ENCODE results near the gene AHDC1.
"Not testable (repeated sequence)": the region's sequence is repeated elsewhere in the genome, so short reads cannot be mapped to it uniquely, and the experiment has no call there.

The AHDC1 gene

GRCh38 chr1:27554293-27554692 is 49.7 kb downstream of the AHDC1 start:
- DNase-seq, result no peak

GRCh38 chr1:27553823-27554222 is 50.1 kb downstream of the AHDC1 start:
- not testable (repeated sequence) for DNase-seq

- no peak for DNase-seq
These were observed 51.0 kb downstream of the AHDC1 start for GRCh38 chr1:27552911-27553420.

GRCh38 chr1:27551953-27552312 is 52.0 kb downstream of the AHDC1 start:
- no peak for DNase-seq

- DNase-seq, result no peak
These were observed 52.6 kb downstream of the AHDC1 start for GRCh38 chr1:27551170-27551952.

GRCh38 chr1:27550510-27551169 is 53.3 kb downstream of the AHDC1 start:
- no peak for DNase-seq

GRCh38 chr1:27549807-27550408 is 54.0 kb downstream of the AHDC1 start:
- no peak for DNase-seq

GRCh38 chr1:27548858-27549719 is 54.9 kb downstream of the AHDC1 start:
- no peak for DNase-seq

- DNase-seq, result no peak
These were observed 55.6 kb downstream of the AHDC1 start for GRCh38 chr1:27548136-27548853.

GRCh38 chr1:27547220-27548116 is 56.5 kb downstream of the AHDC1 start:
- DNase-seq, result no peak

- no peak for DNase-seq
These were observed 58.1 kb downstream of the AHDC1 start for GRCh38 chr1:27545876-27546275.

- DNase-seq, result peak in 25 of 58 donors; percentile 15 to 68 (median 31)
These were observed 58.7 kb downstream of the AHDC1 start for GRCh38 chr1:27545271-27545670.

GRCh38 chr1:27544834-27545233 is 59.1 kb downstream of the AHDC1 start:
- DNase-seq, result no peak

GRCh38 chr1:27543284-27543683 is 60.7 kb downstream of the AHDC1 start:
- DNase-seq, result no peak

GRCh38 chr1:27542463-27543273 is 61.3 kb downstream of the AHDC1 start:
- peak in 1 of 58 donors; percentile 32 for DNase-seq

- no peak for DNase-seq
These were observed 63.8 kb downstream of the AHDC1 start for GRCh38 chr1:27539901-27540861.

GRCh38 chr1:27538793-27539192 is 65.2 kb downstream of the AHDC1 start:
- no peak for DNase-seq
